ENCODE measurements around the gene PGAP3.

The PGAP3 gene

GRCh38 chr17:39660397-39661385, 27.2 kb downstream of the PGAP3 start:
- no peak overlapping the region for H3K4me3 ChIP-seq (ENCODE audit: low read length)
- DNase-seq (ENCODE audit: low read depth) = no peak
- no peak for TF ChIP-seq CTCF (IDR thresholded peaks at IDR 0.05; ENCODE audit: insufficient read depth, low read depth, low read length, missing control alignments)

DNA sequence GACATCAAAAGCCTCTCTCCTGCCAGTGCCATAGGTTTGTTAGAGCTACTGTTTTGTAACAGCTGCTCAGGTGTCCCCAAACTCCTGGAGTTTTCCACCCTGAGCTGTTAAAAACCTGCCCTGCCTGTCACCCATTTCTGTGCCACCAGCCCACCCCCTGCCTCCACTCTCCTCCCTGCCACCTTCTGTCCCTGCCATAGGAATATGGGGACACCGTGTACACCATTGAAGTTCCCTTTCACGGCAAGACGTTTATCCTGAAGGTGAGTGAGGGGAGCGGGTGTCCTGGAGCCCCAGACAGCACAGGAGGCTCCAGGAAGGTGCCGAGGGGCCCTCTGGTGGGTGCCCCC, 27.9 kb downstream of the PGAP3 start:
- no peak for TF ChIP-seq CTCF (IDR thresholded peaks at IDR 0.05; ENCODE audit: insufficient read depth, low read depth, low read length, missing control alignments)
- no peak for DNase-seq (ENCODE audit: low read depth)
- no peak overlapping the region for H3K4me3 ChIP-seq (ENCODE audit: low read length)

DNA sequence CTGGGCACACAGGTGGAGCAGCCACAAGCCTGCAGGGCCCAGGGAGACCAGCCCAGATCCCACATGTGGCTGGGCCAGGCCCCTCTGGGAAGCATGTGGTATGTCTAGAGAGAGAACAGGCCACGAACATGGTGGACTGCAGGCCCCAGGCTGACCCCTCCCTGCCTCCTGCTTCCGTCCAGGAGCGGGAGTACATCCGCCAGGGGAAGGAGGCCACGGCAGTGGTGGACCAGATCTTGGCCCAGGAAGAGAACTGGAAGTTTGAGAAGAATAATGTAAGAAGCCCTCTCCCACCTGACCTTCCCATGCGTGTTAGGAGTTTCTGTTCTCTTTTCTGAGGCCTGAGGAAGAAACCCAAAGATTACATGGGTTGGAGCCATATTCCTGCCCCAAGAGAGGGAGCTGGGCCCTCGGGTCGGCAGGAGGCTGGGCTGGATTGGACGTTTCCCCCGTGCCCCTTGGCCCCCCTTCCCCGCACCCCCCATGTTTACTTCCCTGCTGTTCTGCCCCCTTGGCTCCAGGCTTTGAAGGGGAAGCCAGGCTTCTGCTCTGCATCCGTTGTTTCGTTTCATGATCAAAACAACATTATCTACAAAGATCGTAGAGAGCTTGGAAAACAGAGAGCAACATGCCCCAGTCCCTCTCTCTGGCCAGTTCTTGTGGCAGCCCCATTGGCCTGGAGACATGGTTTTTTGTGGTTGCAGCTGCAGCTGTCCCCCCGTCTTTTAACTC, 28.4 kb downstream of the PGAP3 start:
- no peak for DNase-seq (ENCODE audit: low read depth)
- TF ChIP-seq CTCF (IDR thresholded peaks at IDR 0.05; ENCODE audit: insufficient read depth, low read depth, low read length, missing control alignments) = no peak

DNA sequence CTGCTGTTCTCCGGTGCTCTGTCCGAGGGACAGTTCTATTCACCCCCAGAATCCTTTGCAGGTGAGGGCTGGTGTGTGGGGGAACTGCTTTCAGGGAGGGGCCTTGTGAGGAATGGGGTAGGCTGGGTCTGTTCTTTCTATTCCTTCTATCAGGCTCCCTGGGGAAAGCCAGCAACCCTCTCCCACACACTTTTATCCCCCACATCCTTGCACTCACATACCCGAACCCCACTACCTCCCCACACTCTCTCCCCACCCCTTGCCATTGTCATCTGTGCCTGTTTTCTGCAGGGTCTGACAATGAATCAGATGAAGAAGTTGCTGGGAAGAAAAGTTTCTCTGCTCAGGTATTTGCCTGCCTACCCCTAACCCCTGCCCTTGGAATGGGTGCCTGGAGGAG, 29.1 kb downstream of the PGAP3 start:
- DNase-seq (ENCODE audit: low read depth) = no peak
- no peak overlapping the region for H3K4me3 ChIP-seq (ENCODE audit: low read length)
- no peak for TF ChIP-seq CTCF (IDR thresholded peaks at IDR 0.05; ENCODE audit: insufficient read depth, low read depth, low read length, missing control alignments)

More for the DNA sequence above, 28.4 kb downstream of the PGAP3 start:
- no peak overlapping the region for H3K4me3 ChIP-seq (ENCODE audit: low read length)

DNA sequence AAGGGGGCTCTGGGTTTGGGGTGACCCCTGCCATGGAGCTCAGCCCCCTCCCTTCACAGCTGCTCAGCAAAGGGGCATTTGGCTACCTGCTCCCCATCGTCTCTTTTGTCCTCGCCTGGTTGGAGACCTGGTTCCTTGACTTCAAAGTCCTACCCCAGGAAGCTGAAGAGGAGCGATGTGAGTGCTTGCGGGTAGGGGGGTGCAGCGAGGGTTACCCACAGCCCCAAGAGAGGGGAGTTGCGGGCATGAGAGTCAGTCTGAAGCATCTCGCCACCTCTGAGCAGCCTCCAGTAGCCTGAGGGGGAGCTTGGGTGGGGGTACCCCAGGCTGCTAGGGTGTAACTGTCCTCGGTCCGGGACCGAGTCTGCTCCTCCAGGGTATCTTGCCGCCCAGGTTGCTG, 29.5 kb downstream of the PGAP3 start:
- H3K4me3 ChIP-seq (ENCODE audit: low read length) = no peak overlapping the region
- no peak for TF ChIP-seq CTCF (IDR thresholded peaks at IDR 0.05; ENCODE audit: insufficient read depth, low read depth, low read length, missing control alignments)
- no peak for DNase-seq (ENCODE audit: low read depth)

GRCh38 chr17:39655105-39655504, 32.8 kb downstream of the PGAP3 start:
- no peak for TF ChIP-seq CTCF (IDR thresholded peaks at IDR 0.05; ENCODE audit: insufficient read depth, low read depth, low read length, missing control alignments)
- DNase-seq (ENCODE audit: low read depth) = no peak
- H3K4me3 ChIP-seq (ENCODE audit: low read length) = no peak overlapping the region

Data from epithelial cell of esophagus (primary cell).